Measurements from ENCODE around the gene ID1. TPM values are rescaled to one million over a fixed set of nuclear protein-coding genes. Genes with fewer than 3 reads are reported as not detected.

The ID1 gene
- total RNA-seq, 1 donor from 2014 or later = 89.5 TPM

- intact Hi-C loops (cut with DNase I) = no loop called here
- ATAC-seq (ENCODE audit: poor library complexity) (no peak), DNase-seq (no peak)
Measured at GRCh38 chr20:31654534-31654933, 49.4 kb downstream of the ID1 start.

Small RNA genes lying within 50 kb of the gene (microRNA-seq; reads per million reads assigned to microRNA genes)
- gene MIR3193 = not detected

Other genes starting within 250 kb of the ID1 start
- gene DEFB118, start 236.7 kb upstream of the ID1 start, total RNA-seq = not detected
- gene DEFB119, start 214.7 kb upstream of the ID1 start, total RNA-seq = not detected
- not detected for gene DEFB121, start 199.1 kb upstream of the ID1 start, total RNA-seq
- gene DEFB123, start 164.7 kb upstream of the ID1 start, total RNA-seq = not detected
- gene DEFB124, start 130.2 kb upstream of the ID1 start, total RNA-seq = not detected
- 1.5 TPM for gene REM1, start 130.0 kb upstream of the ID1 start, total RNA-seq
- gene HM13, start 90.8 kb upstream of the ID1 start, total RNA-seq = 40.9 TPM
- 9.3 TPM for gene COX4I2, start 32.6 kb downstream of the ID1 start, total RNA-seq
- 48.7 TPM for gene BCL2L1, start 117.6 kb downstream of the ID1 start, total RNA-seq
- gene TPX2, start 134.0 kb downstream of the ID1 start, total RNA-seq = 0.97 TPM
- 0.19 TPM for gene MYLK2, start 214.1 kb downstream of the ID1 start, total RNA-seq
- gene FOXS1, start 240.3 kb downstream of the ID1 start, total RNA-seq = 0.62 TPM